ENCODE measurements around the gene SMPD3.

DNA sequence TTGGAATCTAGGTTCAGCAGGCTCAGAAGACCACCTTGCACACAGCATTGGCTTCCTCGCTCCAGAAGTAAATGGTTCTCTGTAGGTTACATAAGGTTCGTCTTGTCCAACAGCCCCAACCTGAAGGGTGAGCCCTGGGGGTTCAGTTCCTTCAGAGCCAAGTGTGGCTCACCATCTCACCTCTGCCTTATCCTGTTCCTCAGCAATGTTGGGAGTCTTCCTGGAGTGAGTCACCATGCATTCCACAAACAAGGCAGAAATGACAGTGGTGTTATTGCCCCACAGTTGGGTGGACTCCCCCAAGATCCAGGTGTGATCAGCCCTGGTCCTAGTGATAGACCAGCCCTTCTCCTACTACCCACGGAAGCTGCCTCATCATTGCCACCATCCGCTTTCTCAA lies 26.8 kb upstream of the SMPD3 start:
- TF ChIP-seq, protein P1, sequence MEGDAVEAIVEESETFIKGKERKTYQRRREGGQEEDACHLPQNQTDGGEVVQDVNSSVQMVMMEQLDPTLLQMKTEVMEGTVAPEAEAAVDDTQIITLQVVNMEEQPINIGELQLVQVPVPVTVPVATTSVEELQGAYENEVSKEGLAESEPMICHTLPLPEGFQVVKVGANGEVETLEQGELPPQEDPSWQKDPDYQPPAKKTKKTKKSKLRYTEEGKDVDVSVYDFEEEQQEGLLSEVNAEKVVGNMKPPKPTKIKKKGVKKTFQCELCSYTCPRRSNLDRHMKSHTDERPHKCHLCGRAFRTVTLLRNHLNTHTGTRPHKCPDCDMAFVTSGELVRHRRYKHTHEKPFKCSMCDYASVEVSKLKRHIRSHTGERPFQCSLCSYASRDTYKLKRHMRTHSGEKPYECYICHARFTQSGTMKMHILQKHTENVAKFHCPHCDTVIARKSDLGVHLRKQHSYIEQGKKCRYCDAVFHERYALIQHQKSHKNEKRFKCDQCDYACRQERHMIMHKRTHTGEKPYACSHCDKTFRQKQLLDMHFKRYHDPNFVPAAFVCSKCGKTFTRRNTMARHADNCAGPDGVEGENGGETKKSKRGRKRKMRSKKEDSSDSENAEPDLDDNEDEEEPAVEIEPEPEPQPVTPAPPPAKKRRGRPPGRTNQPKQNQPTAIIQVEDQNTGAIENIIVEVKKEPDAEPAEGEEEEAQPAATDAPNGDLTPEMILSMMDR (IDR thresholded peaks at IDR 0.05; ENCODE audit: low read depth, low read length): no peak
- TF ChIP-seq EZH2phosphoT487 (IDR thresholded peaks at IDR 0.05; ENCODE audit: low read depth): no peak
